Trophoblast cell (in vitro differentiated cells and primary cell): ENCODE data around the gene CEP131.

Experiments used
- DNase-seq, 2 donors: peaks; one replicate each; pipeline ENCODE4 v3.0.0-alpha.2; 2016
- H2AFZ ChIP-seq: 2 replicates; pipeline ENCODE4 v1.6.1; 2013; ENCODE audit warnings: low read length, moderate library complexity, mild to moderate bottlenecking; ENCODE audit not compliant: insufficient read depth, poor library complexity
- H2AK5ac ChIP-seq: 2 replicates; pipeline ENCODE4 v1.6.1; 2013; ENCODE audit warnings: mild to moderate bottlenecking, low read length
- H2BK120ac ChIP-seq: 2 replicates; pipeline ENCODE4 v1.6.1; 2013; ENCODE audit warnings: low read length, mild to moderate bottlenecking, moderate library complexity; ENCODE audit not compliant: insufficient read depth, poor library complexity
- H2BK12ac ChIP-seq: 2 replicates; pipeline ENCODE4 v1.6.1; 2013; ENCODE audit warnings: mild to moderate bottlenecking, low read length, moderate library complexity
- H2BK5ac ChIP-seq: 2 replicates; pipeline ENCODE4 v1.6.1; 2013; ENCODE audit warnings: low read length, low read depth, moderate library complexity, mild to moderate bottlenecking; ENCODE audit not compliant: poor library complexity
- H3K14ac ChIP-seq: 2 replicates; pipeline ENCODE4 v1.6.1; 2013; ENCODE audit warnings: mild to moderate bottlenecking, low read length
- H3K18ac ChIP-seq: 2 replicates; pipeline ENCODE4 v1.6.1; 2013; ENCODE audit warnings: mild to moderate bottlenecking, low read length
- H3K23ac ChIP-seq: 2 replicates; pipeline ENCODE4 v1.6.1; 2013; ENCODE audit warnings: low read length
- H3K27ac ChIP-seq: 2 replicates; pipeline ENCODE4 v1.5.1; 2013; ENCODE audit warnings: low read depth, mild to moderate bottlenecking, inconsistent platforms, low read length, moderate library complexity
- H3K27me3 ChIP-seq: 2 replicates; pipeline ENCODE4 v1.6.1; 2013; ENCODE audit warnings: inconsistent platforms, mild to moderate bottlenecking, low read length, moderate library complexity; ENCODE audit not compliant: insufficient read depth
- H3K36me3 ChIP-seq, 2 experiments: 1 replicate in 1 of 2; 2 replicates in 1 of 2; pipeline ENCODE4 v1.6.1; 2013; ENCODE audit warnings: low read length in 2 of 2, mild to moderate bottlenecking in 2 of 2, moderate library complexity in 1 of 2; ENCODE audit not compliant: insufficient read depth in 2 of 2, control insufficient read depth in 1 of 2
- H3K4ac ChIP-seq: 2 replicates; pipeline ENCODE4 v1.6.1; 2013; ENCODE audit warnings: low read depth, mild to moderate bottlenecking, low read length, moderate library complexity
- H3K4me1 ChIP-seq, 2 experiments: 1 replicate in 1 of 2; 2 replicates in 1 of 2; pipeline ENCODE4 v1.6.1; 2013; ENCODE audit warnings: low read length in 2 of 2, mild to moderate bottlenecking in 2 of 2, moderate library complexity in 1 of 2; ENCODE audit not compliant: insufficient read depth in 2 of 2, control insufficient read depth in 1 of 2
- H3K4me2 ChIP-seq: 2 replicates; pipeline ENCODE4 v1.6.1; 2013; ENCODE audit warnings: inconsistent platforms, mild to moderate bottlenecking, low read length, moderate library complexity
- H3K4me3 ChIP-seq: 2 replicates; pipeline ENCODE4 v1.5.1; 2013; ENCODE audit warnings: mild to moderate bottlenecking, low read depth, low read length, inconsistent platforms
- H3K79me1 ChIP-seq: one replicate; pipeline ENCODE4 v1.6.1; 2013; ENCODE audit warnings: low read length
- H3K79me2 ChIP-seq: 2 replicates; pipeline ENCODE4 v1.6.1; 2013; ENCODE audit warnings: low read length, mild to moderate bottlenecking; ENCODE audit not compliant: control insufficient read depth, insufficient read depth, poor library complexity
- H3K9ac ChIP-seq: 2 replicates; pipeline ENCODE4 v1.6.1; 2013; ENCODE audit warnings: mild to moderate bottlenecking, low read length
- H3K9me3 ChIP-seq: 2 replicates; pipeline ENCODE4 v1.6.1; 2013; ENCODE audit warnings: low read depth, mild to moderate bottlenecking, control low read depth, inconsistent platforms, low read length; ENCODE audit not compliant: insufficient read depth
- H4K12ac ChIP-seq: 2 replicates; pipeline ENCODE4 v1.6.1; 2013; ENCODE audit warnings: low read depth, mild to moderate bottlenecking, low read length, moderate library complexity
- H4K8ac ChIP-seq: 2 replicates; pipeline ENCODE4 v1.6.1; 2013; ENCODE audit warnings: low read depth, mild to moderate bottlenecking, low read length, moderate library complexity
- H4K91ac ChIP-seq: one replicate; pipeline ENCODE4 v1.6.1; 2013; ENCODE audit warnings: low read depth, mild to moderate bottlenecking, low read length, moderate library complexity
- WGBS: extraction: QIAGEN DNeasy Blood & Tissue Kit; methylation state at CpG from one replicate; pipeline ENCODE4 v1.1.7; 2013; ENCODE audit warnings: missing lambda C conversion rate; ENCODE audit not compliant: insufficient read length, insufficient coverage; ENCODE audit errors: extremely low coverage; 5-methylcytosine and 5-hydroxymethylcytosine counted together

The CEP131 gene

GRCh38 chr17:81187586-81188490, 34.9 kb downstream of the CEP131 start:
- WGBS = no CpG with 5 or more reads among the region's 26 CpGs
- no peak overlapping the region for H2AK5ac ChIP-seq
- H2BK120ac ChIP-seq = no peak overlapping the region
- H3K27ac ChIP-seq = no peak overlapping the region
- H2AFZ ChIP-seq = no peak overlapping the region
- H3K18ac ChIP-seq = no peak overlapping the region
- H2BK5ac ChIP-seq = no peak overlapping the region
- H4K91ac ChIP-seq = no peak overlapping the region
- H4K12ac ChIP-seq = no peak overlapping the region
- no peak overlapping the region for H3K4ac ChIP-seq
- no peak overlapping the region for H4K8ac ChIP-seq
- DNase-seq = no peak
- peaks cover 15 to 17% of the 10 kb centered on the region in 2 experiments for H3K36me3 ChIP-seq
- H3K4me2 ChIP-seq = no peak overlapping the region
- no peaks in the 10 kb centered on the region for H3K79me1 ChIP-seq
- peaks cover under 1 to 7% of the 10 kb centered on the region in 2 experiments for H3K4me1 ChIP-seq
- H2BK12ac ChIP-seq = no peak overlapping the region
- H3K4me3 ChIP-seq = no peak overlapping the region
- peaks cover 4% of the 10 kb centered on the region for H3K9me3 ChIP-seq
- no peak overlapping the region for H3K23ac ChIP-seq
- no peak overlapping the region for H3K14ac ChIP-seq
- H3K27me3 ChIP-seq = no peaks in the 10 kb centered on the region
- no peak overlapping the region for H3K9ac ChIP-seq
- no peaks in the 10 kb centered on the region for H3K79me2 ChIP-seq

- Histone ChIP-seq H2AK5ac (no peak overlapping the region), H3K18ac (no peak overlapping the region), H3K79me1 (no peaks in the 10 kb centered on the region), H2BK120ac (no peak overlapping the region), H3K27ac (no peak overlapping the region), H3K79me2 (no peaks in the 10 kb centered on the region), H3K14ac (no peak overlapping the region), H3K9me3 (peaks cover 4% of the 10 kb centered on the region), H4K12ac (no peak overlapping the region), H2BK5ac (no peak overlapping the region), H3K9ac (no peak overlapping the region), H3K4ac (no peak overlapping the region), H3K23ac (no peak overlapping the region), H3K4me2 (no peak overlapping the region), H2BK12ac (no peak overlapping the region), H3K27me3 (no peaks in the 10 kb centered on the region), H4K8ac (no peak overlapping the region), H2AFZ (no peak overlapping the region), H4K91ac (no peak overlapping the region), H3K36me3 (peaks cover 15 to 17% of the 10 kb centered on the region in 2 experiments), H3K4me1 (peaks cover 0 to 3% of the 10 kb centered on the region in 2 experiments), H3K4me3 (no peak overlapping the region)
- DNase-seq = no peak
- no CpG with 5 or more reads among the region's 11 CpGs for WGBS
These were observed 35.6 kb downstream of the CEP131 start for GRCh38 chr17:81187120-81187519.

- Histone ChIP-seq H3K4me1 (no peaks in the 10 kb centered on the region), H2BK12ac (no peak overlapping the region), H3K27ac (no peak overlapping the region), H2AFZ (no peak overlapping the region), H3K9me3 (peaks cover 4% of the 10 kb centered on the region), H3K36me3 (peaks cover 15 to 17% of the 10 kb centered on the region in 2 experiments), H3K79me1 (no peaks in the 10 kb centered on the region), H2BK5ac (no peak overlapping the region), H3K9ac (no peak overlapping the region), H2AK5ac (no peak overlapping the region), H3K23ac (no peak overlapping the region), H3K18ac (no peak overlapping the region), H3K4me3 (no peak overlapping the region), H4K8ac (no peak overlapping the region), H3K4ac (no peak overlapping the region), H4K12ac (no peak overlapping the region), H2BK120ac (no peak overlapping the region), H3K14ac (no peak overlapping the region), H3K27me3 (no peaks in the 10 kb centered on the region), H4K91ac (no peak overlapping the region), H3K4me2 (no peak overlapping the region), H3K79me2 (no peaks in the 10 kb centered on the region)
- WGBS = no CpG with 5 or more reads among the region's 7 CpGs
- DNase-seq = no peak
These were observed 36.6 kb downstream of the CEP131 start for GRCh38 chr17:81186203-81186602.

- Histone ChIP-seq H4K8ac (no peak overlapping the region), H3K79me1 (no peaks in the 10 kb centered on the region), H3K18ac (no peak overlapping the region), H3K27ac (no peak overlapping the region), H2BK12ac (no peak overlapping the region), H2AK5ac (no peak overlapping the region), H2BK120ac (no peak overlapping the region), H3K4me2 (no peak overlapping the region), H4K12ac (no peak overlapping the region), H3K14ac (no peak overlapping the region), H3K9me3 (peaks cover 4% of the 10 kb centered on the region), H3K27me3 (no peaks in the 10 kb centered on the region), H4K91ac (no peak overlapping the region), H2AFZ (no peak overlapping the region), H3K36me3 (peaks cover 10 to 13% of the 10 kb centered on the region in 2 experiments), H3K4me1 (no peaks in the 10 kb centered on the region), H3K4me3 (no peak overlapping the region), H3K4ac (no peak overlapping the region), H3K79me2 (no peaks in the 10 kb centered on the region), H2BK5ac (no peak overlapping the region), H3K23ac (no peak overlapping the region), H3K9ac (no peak overlapping the region)
- no CpG with 5 or more reads among the region's 15 CpGs for WGBS
- no peak for DNase-seq
These were observed 38.2 kb downstream of the CEP131 start for GRCh38 chr17:81184555-81184954.
